Fibroblast of skin of scalp (primary cell): Measurements from ENCODE around the gene NRBF2. TPM values are rescaled to one million over a fixed set of nuclear protein-coding genes. Genes with fewer than 3 reads are reported as not detected.
"Not testable (repeated sequence)": the region's sequence is repeated elsewhere in the genome, so short reads cannot be mapped to it uniquely, and the experiment has no call there.

Experiments
- DNase-seq: peaks from one replicate; pipeline ENCODE4 v3.0.0-alpha.2; 2013
- polyA plus RNA-seq, 2 experiments: library from polyadenylated mRNA; unstranded; fragments of 120-200 nt; gene quantifications; one replicate each; pipeline ENCODE4 v1.2.1, GENCODE V29; 2013; ENCODE audit not compliant: insufficient read length in 2 of 2

NRBF2 gene
- 30.5 TPM for polyA plus RNA-seq (2013, experiment 1 of 2; ENCODE audit: insufficient read length)
- 33.7 TPM for polyA plus RNA-seq (2013, experiment 2 of 2; ENCODE audit: insufficient read length)

- peak; percentile 99 for DNase-seq
Observed at GRCh38 chr10:63133056-63133820, at the start of gene NRBF2. NRBF2 (plus strand) TSS chr10:63133328; CDS start chr10:63133471, 143 bp downstream.

DNA sequence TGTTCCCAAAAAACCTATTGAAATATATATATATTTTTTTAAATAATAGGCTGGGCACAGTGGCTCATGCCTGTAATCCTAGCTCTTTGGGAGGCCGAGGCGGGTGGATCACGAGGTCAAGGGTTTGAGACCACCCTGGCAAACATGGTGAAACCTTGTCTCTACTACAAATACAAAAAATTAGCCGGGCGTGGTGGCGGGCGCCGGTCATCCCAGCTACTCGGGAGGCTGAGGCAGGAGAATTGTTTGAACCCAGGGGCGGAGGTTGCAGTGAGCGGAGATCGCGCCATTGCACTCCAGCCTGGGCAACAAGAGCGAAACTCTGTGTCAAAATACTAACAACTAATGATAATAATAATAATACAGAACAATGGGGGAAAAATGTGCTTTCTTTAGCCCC is 49.7 kb upstream of the NRBF2 start:
- not testable (repeated sequence) for DNase-seq

DNA sequence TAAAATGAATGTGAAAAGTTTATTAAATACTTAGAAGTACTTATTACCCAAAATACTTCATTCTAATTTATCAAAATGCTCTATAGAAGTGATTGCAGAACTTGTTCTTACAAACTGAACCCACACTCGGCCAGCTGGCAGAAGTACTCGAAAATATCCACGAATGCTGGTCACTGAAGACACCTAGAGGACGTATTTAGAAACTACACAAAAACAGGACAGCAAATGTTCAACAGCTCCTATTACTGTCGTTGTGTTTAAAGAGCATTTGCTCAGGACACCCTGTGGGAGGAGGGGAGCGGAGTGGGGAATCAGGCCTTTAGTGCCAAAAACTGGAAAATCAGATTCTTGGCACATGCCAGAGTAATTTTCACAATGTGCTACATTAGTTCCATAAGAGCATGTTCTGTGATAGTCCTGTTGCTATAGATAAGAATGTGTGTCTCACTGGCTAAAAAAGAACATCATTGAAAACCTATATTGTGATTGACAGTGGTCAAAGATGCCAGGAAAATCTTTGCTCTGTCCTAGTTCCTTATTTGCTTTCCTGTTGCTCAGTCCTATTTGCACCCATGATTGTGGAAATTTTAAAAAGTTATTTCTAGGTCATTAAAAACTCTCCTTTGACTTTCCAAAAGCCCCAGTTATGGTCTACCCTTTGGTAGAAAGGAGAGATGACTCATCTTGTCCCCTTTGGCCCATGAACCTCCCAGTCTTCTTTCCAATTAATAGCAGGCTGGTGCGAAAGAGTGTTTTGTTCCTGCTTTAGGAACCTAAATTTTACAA is 49.0 kb upstream of the NRBF2 start:
- peak; percentile 86 for DNase-seq

- DNase-seq = peak; percentile 81
Observed at GRCh38 chr10:63084690-63085382, 48.3 kb upstream of the NRBF2 start.

DNA sequence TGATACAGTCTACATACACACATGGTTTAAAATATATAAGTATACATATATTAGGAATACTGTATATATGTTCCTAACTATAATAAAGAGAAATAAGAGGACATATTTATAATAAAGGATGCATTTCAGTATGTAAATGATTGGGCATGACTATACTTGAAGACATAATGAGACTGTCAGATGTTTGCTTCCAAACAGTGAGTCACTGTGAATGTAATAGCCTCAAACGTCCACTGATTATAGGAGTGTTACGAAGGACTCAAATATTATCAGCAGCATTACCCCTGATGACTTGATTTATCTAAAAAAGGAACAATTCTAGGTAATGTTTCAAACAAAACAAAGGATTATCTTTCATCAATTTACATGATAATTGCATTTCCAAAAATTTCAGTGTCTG is 39.9 kb upstream of the NRBF2 start:
- no peak for DNase-seq

GRCh38 chr10:63094405-63094804 is 38.7 kb upstream of the NRBF2 start:
- no peak for DNase-seq

DNA sequence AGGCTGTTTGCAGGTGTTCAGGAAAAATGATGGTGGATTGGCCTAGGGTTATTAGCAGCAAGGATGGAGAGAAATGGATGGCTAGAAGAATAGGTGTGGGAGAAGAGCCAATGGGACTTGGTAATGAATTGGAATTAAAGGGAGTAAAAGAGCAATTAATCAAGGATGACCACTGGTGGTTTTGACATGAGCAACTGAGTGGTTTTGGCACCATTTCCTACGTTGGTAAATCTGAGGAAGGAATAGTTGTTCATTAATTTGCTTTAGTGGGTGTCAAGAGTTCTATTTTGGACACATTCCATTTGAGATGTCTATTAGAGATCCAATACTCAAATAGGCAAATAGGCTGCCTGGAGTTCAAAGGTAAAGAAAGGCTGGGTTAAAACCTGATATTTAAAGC is 38.2 kb upstream of the NRBF2 start:
- no peak for DNase-seq

DNA sequence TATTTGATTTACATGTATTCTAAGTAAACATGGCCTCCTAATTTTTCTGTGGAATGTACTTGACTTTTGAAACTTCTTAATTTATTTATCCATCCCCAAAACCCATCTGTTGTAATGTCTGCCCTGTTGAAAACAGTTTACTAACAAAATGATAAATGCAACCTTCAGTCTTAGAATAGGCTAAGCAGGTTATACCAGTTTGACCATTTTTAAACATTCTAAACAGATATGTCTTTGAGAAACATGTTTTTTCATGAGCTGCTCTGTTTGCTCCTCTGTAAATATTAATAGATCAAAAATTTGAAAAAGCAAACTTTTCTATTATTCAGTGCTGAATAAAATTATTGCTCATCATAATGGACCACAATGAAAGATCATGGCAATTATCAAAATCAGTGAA is 33.4 kb upstream of the NRBF2 start:
- DNase-seq = no peak

DNA sequence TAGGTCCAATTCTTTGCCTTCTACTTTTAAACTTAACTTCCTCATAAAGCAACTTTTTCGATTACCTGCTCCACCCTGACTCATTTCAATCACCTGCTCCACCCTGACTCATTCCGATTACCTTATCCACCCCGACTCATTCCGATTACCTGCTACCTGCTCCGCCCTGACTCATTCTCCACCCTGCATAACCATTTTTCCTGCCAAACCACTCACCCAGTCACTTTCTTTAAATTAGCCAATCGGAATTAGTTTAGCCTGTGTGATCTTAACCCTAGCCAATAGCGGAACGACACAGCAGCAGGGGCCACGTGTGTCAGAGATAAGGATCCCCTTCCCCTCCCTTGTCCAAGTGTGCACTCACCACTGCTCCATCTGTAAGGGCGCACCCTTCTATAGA is 32.0 kb upstream of the NRBF2 start:
- DNase-seq = not testable (repeated sequence)

GRCh38 chr10:63102279-63102883 is 30.7 kb upstream of the NRBF2 start:
- DNase-seq = peak; percentile 18

DNA sequence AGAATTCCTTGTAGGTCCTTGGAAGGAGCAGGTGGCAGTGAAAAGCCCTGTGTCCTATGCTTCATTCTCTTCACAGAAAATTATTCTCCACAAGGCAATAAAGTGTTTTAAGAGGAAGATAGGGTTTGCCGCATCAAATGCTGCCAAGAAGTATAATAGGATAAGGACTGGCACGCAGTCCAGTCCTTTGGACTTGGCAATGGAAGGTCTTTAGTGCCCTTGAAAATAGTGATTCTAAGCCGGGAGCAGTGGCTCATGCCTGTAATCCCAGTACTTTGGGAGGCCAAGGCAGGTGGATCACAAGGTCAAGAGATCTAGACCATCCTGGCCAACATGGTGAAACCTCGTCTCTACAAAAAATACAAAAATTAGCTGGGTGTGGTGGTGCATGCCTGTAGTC is 29.9 kb upstream of the NRBF2 start:
- DNase-seq = not testable (repeated sequence)

GRCh38 chr10:63103971-63104409 is 29.1 kb upstream of the NRBF2 start:
- no peak for DNase-seq

- peak; percentile 80 for DNase-seq
Observed at GRCh38 chr10:63105225-63106110, 27.7 kb upstream of the NRBF2 start.

GRCh38 chr10:63106111-63106755 is 26.9 kb upstream of the NRBF2 start:
- DNase-seq = peak; percentile 79

- no peak for DNase-seq
Observed at GRCh38 chr10:63107943-63108437, 25.1 kb upstream of the NRBF2 start.

DNA sequence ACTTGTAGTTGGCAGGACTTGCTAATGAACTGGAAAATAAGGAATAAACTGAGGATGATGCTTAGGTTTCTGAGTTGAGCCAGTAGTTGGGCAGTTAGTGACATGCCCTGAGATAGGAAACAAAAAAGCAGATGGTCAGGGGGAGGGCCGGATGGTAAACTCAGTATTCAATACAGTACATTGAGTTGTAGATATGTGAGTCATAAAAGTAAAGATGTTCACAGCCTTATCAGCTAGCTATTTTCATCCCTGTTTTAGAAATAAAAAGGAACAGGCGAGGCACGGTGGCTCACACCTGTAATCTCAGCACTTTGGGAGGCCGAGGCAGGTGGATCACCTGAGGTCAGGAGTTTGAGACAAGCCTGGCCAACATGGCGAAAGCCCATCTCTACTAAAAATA is 22.2 kb upstream of the NRBF2 start:
- DNase-seq = no peak

DNA sequence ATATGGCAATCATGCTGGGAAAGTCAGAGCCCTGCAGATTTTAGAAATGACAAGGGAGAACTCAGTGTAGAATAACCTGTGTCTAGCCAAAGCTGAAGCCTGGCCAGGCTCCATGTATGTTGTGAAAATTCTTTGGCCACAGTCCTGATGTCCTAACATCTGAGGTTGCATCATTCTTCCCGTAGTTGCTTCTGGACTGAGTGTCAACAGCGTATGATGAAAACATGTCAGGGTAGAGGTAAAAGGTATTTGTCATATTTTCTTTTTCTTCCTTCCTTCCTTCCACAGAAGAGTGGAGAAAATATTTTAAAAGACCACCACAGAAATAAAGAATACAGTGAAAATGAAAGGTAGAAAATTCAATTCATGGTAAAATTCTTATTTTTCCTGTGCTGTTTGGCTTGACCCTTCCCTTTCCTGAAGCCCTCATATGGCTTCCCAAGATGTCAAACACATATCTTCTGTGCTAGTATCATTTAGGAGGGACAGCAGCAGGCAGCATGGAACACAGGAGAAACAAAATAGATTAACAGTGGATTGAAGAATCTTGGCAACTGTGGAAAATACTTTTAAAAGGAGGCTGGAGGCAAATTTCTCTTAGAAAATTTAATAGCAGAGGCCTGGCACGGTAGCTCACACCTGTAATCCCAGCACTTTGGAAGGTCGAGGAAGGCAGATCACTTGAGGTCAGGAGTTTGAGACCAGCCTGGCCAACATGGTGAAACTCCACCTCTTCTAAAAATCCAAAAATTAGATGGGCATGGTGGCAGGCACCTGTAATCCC is 18.9 kb upstream of the NRBF2 start:
- peak; percentile 85 for DNase-seq

GRCh38 chr10:63115732-63116383 is 17.3 kb upstream of the NRBF2 start:
- peak; percentile 43 for DNase-seq

- no peak for DNase-seq
Observed at GRCh38 chr10:63116452-63117072, 16.6 kb upstream of the NRBF2 start.
